Putamen (tissue), 1 donor: ENCODE results near the gene SSBP2.
"Not testable (repeated sequence)": the region's sequence is repeated elsewhere in the genome, so short reads cannot be mapped to it uniquely, and the experiment has no call there.

Experiments used
- DNase-seq: peaks from one replicate; pipeline ENCODE4 v3.0.0-alpha.2; 2016; ENCODE audit warnings: low spot score

SSBP2 gene

GRCh38 chr5:81427566-81427965 lies 323.3 kb downstream of the SSBP2 start:
- no peak for DNase-seq

- DNase-seq, result no peak
These were observed 324.4 kb downstream of the SSBP2 start for GRCh38 chr5:81426359-81427030.

GRCh38 chr5:81425569-81425968 lies 325.3 kb downstream of the SSBP2 start:
- peak; percentile 24 for DNase-seq

- no peak for DNase-seq
These were observed 326.2 kb downstream of the SSBP2 start for GRCh38 chr5:81424728-81425127.

- no peak for DNase-seq
These were observed 328.2 kb downstream of the SSBP2 start for GRCh38 chr5:81422671-81423070.

GRCh38 chr5:81420039-81420667 lies 330.7 kb downstream of the SSBP2 start:
- peak; percentile 39 for DNase-seq

- DNase-seq, result no peak
These were observed 332.3 kb downstream of the SSBP2 start for GRCh38 chr5:81418606-81419005.

- no peak for DNase-seq
These were observed 333.8 kb downstream of the SSBP2 start for GRCh38 chr5:81417052-81417451.

- DNase-seq, result no peak
These were observed 341.0 kb downstream of the SSBP2 start for GRCh38 chr5:81409896-81410295.

- no peak for DNase-seq
These were observed 341.5 kb downstream of the SSBP2 start for GRCh38 chr5:81409361-81409760.

GRCh38 chr5:81408496-81408895 lies 342.4 kb downstream of the SSBP2 start:
- no peak for DNase-seq

- not testable (repeated sequence) for DNase-seq
These were observed 343.1 kb downstream of the SSBP2 start for GRCh38 chr5:81407811-81408210.

- no peak for DNase-seq
These were observed 345.6 kb downstream of the SSBP2 start for GRCh38 chr5:81405126-81405891.

- no peak for DNase-seq
These were observed 348.5 kb downstream of the SSBP2 start for GRCh38 chr5:81402192-81402930.

- no peak for DNase-seq
These were observed 349.6 kb downstream of the SSBP2 start for GRCh38 chr5:81401266-81401665.

GRCh38 chr5:81400375-81400774 lies 350.5 kb downstream of the SSBP2 start:
- DNase-seq, result no peak

GRCh38 chr5:81398741-81399140 lies 352.2 kb downstream of the SSBP2 start:
- no peak for DNase-seq

- no peak for DNase-seq
These were observed 353.7 kb downstream of the SSBP2 start for GRCh38 chr5:81397176-81397575.

GRCh38 chr5:81395262-81395661 lies 355.6 kb downstream of the SSBP2 start:
- no peak for DNase-seq

GRCh38 chr5:81393783-81394718 lies 356.8 kb downstream of the SSBP2 start, which contains the start of gene ACOT12:
ACOT12 (minus strand) TSS chr5:81394134; CDS start chr5:81394114, 20 bp downstream.
- DNase-seq, result no peak

GRCh38 chr5:81393430-81393782 lies 357.5 kb downstream of the SSBP2 start:
- DNase-seq, result no peak
